ENCODE results near the gene TMEM163.

DNA sequence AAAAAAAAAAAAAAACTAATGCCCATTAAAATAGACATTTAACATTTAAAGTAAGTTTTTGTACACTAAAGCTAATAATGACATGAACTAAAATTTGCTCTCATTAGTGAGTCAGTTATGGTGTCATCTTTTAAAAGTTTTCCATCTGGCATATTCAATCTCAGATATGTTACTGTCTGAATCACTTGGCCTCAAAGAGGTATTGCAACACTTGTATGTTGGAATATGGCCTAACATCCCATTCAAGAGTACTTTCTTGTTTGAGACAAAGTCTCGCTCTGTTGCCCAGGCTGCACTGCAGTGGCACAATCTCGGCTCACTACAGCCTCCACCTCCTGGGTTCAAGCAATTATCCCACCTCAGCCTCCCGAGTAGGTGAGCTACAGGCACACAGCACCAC is 169.7 kb downstream of the TMEM163 start:
- TF ChIP-seq, protein P1, sequence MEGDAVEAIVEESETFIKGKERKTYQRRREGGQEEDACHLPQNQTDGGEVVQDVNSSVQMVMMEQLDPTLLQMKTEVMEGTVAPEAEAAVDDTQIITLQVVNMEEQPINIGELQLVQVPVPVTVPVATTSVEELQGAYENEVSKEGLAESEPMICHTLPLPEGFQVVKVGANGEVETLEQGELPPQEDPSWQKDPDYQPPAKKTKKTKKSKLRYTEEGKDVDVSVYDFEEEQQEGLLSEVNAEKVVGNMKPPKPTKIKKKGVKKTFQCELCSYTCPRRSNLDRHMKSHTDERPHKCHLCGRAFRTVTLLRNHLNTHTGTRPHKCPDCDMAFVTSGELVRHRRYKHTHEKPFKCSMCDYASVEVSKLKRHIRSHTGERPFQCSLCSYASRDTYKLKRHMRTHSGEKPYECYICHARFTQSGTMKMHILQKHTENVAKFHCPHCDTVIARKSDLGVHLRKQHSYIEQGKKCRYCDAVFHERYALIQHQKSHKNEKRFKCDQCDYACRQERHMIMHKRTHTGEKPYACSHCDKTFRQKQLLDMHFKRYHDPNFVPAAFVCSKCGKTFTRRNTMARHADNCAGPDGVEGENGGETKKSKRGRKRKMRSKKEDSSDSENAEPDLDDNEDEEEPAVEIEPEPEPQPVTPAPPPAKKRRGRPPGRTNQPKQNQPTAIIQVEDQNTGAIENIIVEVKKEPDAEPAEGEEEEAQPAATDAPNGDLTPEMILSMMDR (IDR thresholded peaks at IDR 0.05): no peak
- TF ChIP-seq EP300 (IDR thresholded peaks at IDR 0.05) (no peak), POLR2AphosphoS5 (IDR thresholded peaks at IDR 0.05) (peak in 1 of 2 donors; percentile 27)

All from esophagus muscularis mucosa (tissue), 4 donors.